SK-N-SH treated with all-trans-retinoic acid at 6 μM for 48 hours (cell line): ENCODE measurements around the gene ATP11A.

Experiments
- ARNTL ChIP-seq: fragments of 450-650 bp; formaldehyde crosslinking; IDR thresholded peaks from 2 replicates; pipeline ENCODE4 v1.5.0; 2020; ENCODE audit warnings: low read depth, mild to moderate bottlenecking, moderate library complexity, borderline replicate concordance
- ESRRG ChIP-seq: fragments of 250-450 bp; sonication (Bioruptor Pico); IDR thresholded peaks from 2 replicates; pipeline ENCODE4 v1.6.1; 2021; ENCODE audit warnings: mild to moderate bottlenecking
- GLIS3 ChIP-seq: fragments of 250-450 bp; sonication (Bioruptor Pico); IDR thresholded peaks from 2 replicates; pipeline ENCODE4 v1.5.0; 2020; ENCODE audit warnings: mild to moderate bottlenecking, moderate library complexity
- ISL1 ChIP-seq: fragments of 250-450 bp; sonication (Bioruptor Pico); IDR thresholded peaks from 2 replicates; pipeline ENCODE4 v2.1.2; 2022; ENCODE audit warnings: mild to moderate bottlenecking, moderate library complexity
- OSR1 ChIP-seq: fragments of 250-450 bp; sonication (Bioruptor Pico); IDR thresholded peaks from 2 replicates; pipeline ENCODE4 v1.8.0; 2022; ENCODE audit warnings: moderate library complexity, mild to moderate bottlenecking, inconsistent platforms
- RARB ChIP-seq: fragments of 250-450 bp; sonication (Bioruptor Pico); IDR thresholded peaks from 2 replicates; pipeline ENCODE4 v1.8.0; 2021; ENCODE audit warnings: mild to moderate bottlenecking, moderate library complexity
- TCF4 ChIP-seq: fragments of 250-450 bp; sonication (Bioruptor Pico); IDR thresholded peaks from 2 replicates; pipeline ENCODE4 v1.8.0; 2021; ENCODE audit warnings: mild to moderate bottlenecking, moderate library complexity, borderline replicate concordance
- TOX ChIP-seq: fragments of 250-450 bp; sonication (Bioruptor Pico); IDR thresholded peaks from 2 replicates; pipeline ENCODE4 v1.8.0; 2021; ENCODE audit warnings: mild to moderate bottlenecking, moderate library complexity, borderline replicate concordance
- ZFP3 ChIP-seq: fragments of 250-450 bp; sonication (Bioruptor Pico); IDR thresholded peaks from 2 replicates; pipeline ENCODE4 v1.5.0; 2020; ENCODE audit warnings: mild to moderate bottlenecking, moderate library complexity
- ZFP30 ChIP-seq: fragments of 450-650 bp; formaldehyde crosslinking; IDR thresholded peaks from 2 replicates; pipeline ENCODE4 v1.5.0; 2022; ENCODE audit warnings: mild to moderate bottlenecking, moderate library complexity
- ZNF565 ChIP-seq: fragments of 450-650 bp; formaldehyde crosslinking; conservative IDR thresholded peaks from 2 replicates; pipeline ENCODE4 v1.5.0; 2020; ENCODE audit warnings: low read depth, mild to moderate bottlenecking, moderate library complexity
- TF ChIP-seq, protein P1 (sequence below): fragments of 250-450 bp; sonication (Bioruptor Pico); IDR thresholded peaks from 2 replicates; pipeline ENCODE4 v1.5.0; 2020; ENCODE audit warnings: mild to moderate bottlenecking, moderate library complexity
- TF ChIP-seq, protein P2 (sequence below): fragments of 250-450 bp; sonication (Bioruptor Pico); IDR thresholded peaks from 2 replicates; pipeline ENCODE4 v1.8.0; 2020; ENCODE audit warnings: mild to moderate bottlenecking, moderate library complexity, borderline replicate concordance

DNA sequence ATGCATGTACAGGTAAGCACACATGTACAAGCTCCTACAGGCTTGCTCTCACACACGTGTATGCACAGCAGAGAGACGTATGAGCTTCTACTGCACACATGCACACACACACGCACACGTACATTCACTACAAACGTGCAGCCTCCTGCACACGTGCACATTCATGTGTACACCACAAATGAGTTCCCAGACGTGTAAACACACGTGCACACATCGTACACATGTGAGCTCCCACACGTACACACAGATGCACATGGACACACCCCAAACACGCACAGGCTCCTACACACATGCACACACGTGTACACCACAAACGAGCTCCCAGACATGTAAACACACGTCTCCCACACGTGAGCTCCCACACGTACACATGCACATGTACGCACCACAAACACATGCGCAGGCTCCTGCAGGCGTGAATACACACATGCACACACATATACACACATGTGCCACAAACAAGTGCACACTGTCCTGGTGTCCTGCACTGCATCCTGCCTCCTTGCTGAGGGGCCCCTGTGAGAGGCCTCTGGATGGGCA lies 195.5 kb downstream of the ATP11A start:
- TF ChIP-seq ZNF565, result no peak
- no peak for TF ChIP-seq TCF4
- TF ChIP-seq OSR1 (CRISPR knock-in tag), result no peak
- TF ChIP-seq, protein P1, sequence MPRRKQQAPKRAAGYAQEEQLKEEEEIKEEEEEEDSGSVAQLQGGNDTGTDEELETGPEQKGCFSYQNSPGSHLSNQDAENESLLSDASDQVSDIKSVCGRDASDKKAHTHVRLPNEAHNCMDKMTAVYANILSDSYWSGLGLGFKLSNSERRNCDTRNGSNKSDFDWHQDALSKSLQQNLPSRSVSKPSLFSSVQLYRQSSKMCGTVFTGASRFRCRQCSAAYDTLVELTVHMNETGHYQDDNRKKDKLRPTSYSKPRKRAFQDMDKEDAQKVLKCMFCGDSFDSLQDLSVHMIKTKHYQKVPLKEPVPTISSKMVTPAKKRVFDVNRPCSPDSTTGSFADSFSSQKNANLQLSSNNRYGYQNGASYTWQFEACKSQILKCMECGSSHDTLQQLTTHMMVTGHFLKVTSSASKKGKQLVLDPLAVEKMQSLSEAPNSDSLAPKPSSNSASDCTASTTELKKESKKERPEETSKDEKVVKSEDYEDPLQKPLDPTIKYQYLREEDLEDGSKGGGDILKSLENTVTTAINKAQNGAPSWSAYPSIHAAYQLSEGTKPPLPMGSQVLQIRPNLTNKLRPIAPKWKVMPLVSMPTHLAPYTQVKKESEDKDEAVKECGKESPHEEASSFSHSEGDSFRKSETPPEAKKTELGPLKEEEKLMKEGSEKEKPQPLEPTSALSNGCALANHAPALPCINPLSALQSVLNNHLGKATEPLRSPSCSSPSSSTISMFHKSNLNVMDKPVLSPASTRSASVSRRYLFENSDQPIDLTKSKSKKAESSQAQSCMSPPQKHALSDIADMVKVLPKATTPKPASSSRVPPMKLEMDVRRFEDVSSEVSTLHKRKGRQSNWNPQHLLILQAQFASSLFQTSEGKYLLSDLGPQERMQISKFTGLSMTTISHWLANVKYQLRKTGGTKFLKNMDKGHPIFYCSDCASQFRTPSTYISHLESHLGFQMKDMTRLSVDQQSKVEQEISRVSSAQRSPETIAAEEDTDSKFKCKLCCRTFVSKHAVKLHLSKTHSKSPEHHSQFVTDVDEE, result no peak
- TF ChIP-seq, protein P2, sequence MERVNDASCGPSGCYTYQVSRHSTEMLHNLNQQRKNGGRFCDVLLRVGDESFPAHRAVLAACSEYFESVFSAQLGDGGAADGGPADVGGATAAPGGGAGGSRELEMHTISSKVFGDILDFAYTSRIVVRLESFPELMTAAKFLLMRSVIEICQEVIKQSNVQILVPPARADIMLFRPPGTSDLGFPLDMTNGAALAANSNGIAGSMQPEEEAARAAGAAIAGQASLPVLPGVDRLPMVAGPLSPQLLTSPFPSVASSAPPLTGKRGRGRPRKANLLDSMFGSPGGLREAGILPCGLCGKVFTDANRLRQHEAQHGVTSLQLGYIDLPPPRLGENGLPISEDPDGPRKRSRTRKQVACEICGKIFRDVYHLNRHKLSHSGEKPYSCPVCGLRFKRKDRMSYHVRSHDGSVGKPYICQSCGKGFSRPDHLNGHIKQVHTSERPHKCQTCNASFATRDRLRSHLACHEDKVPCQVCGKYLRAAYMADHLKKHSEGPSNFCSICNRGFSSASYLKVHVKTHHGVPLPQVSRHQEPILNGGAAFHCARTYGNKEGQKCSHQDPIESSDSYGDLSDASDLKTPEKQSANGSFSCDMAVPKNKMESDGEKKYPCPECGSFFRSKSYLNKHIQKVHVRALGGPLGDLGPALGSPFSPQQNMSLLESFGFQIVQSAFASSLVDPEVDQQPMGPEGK, result no peak
- TF ChIP-seq TOX (CRISPR knock-in tag), result no peak
- no peak for TF ChIP-seq ZFP3 (CRISPR knock-in tag)
- TF ChIP-seq ISL1 (CRISPR knock-in tag), result no peak
- no peak for TF ChIP-seq ESRRG (CRISPR knock-in tag)
- TF ChIP-seq GLIS3 (CRISPR knock-in tag), result no peak
- no peak for TF ChIP-seq ARNTL (CRISPR knock-in tag)
- no peak for TF ChIP-seq ZFP30 (CRISPR knock-in tag)
- TF ChIP-seq RARB (CRISPR knock-in tag), result no peak
